GM12875 (cell line): ENCODE data around the gene F7.

Experiments used
- H3K4me3 ChIP-seq: one replicate; pipeline ENCODE4 v1.5.1; 2011; ENCODE audit warnings: low read depth, low read length, control low read depth
- CTCF ChIP-seq: IDR thresholded peaks from 2 replicates; pipeline ENCODE4 v1.5.1; 2011; ENCODE audit warnings: low read depth, mild to moderate bottlenecking, control low read depth, inconsistent platforms, low read length, moderate library complexity, borderline replicate concordance; ENCODE audit not compliant: insufficient read depth

The F7 gene

GRCh38 chr13:113155982-113156655, 50.5 kb downstream of the F7 start:
- TF ChIP-seq CTCF: no peak
- no peak overlapping the region for H3K4me3 ChIP-seq

GRCh38 chr13:113157206-113157928, 51.8 kb downstream of the F7 start:
- TF ChIP-seq CTCF: no peak
- no peak overlapping the region for H3K4me3 ChIP-seq

- TF ChIP-seq CTCF: no peak
- no peak within 1 kb of the TSS for H3K4me3 ChIP-seq
Measured at GRCh38 chr13:113157929-113158747, 52.5 kb downstream of the F7 start, which contains the start of gene PROZ. TSS of gene PROZ (plus strand) at chr13:113158648. CDS start at chr13:113158661, 13 bp downstream.

GRCh38 chr13:113158946-113159345, 53.4 kb downstream of the F7 start:
- no peak for TF ChIP-seq CTCF
- no peak overlapping the region for H3K4me3 ChIP-seq

GRCh38 chr13:113159701-113160100, 54.1 kb downstream of the F7 start:
- TF ChIP-seq CTCF: no peak

GRCh38 chr13:113160983-113161382, 55.4 kb downstream of the F7 start:
- no peak for TF ChIP-seq CTCF
- no peak overlapping the region for H3K4me3 ChIP-seq

More at GRCh38 chr13:113159701-113160100, 54.1 kb downstream of the F7 start:
- no peak overlapping the region for H3K4me3 ChIP-seq
